Measurements from ENCODE around the gene NLRP13. TPM values are rescaled to one million over a fixed set of nuclear protein-coding genes. Genes with fewer than 3 reads are reported as not detected.

Gene NLRP13
- polyA plus RNA-seq, 2 donors: not detected

- 78 to 81% methylated on average over 3 of the region's 3 CpGs for WGBS, 2 donors
- H3K9me3 ChIP-seq (ENCODE audit: control insufficient read depth in 2 of 2, insufficient read depth in 1 of 2, low read depth in 1 of 2, low read length in 1 of 2): peaks cover 0 to 3% of the 10 kb centered on the region in 2 donors
- H3K27me3 ChIP-seq (ENCODE audit: control insufficient read depth in 1 of 2, insufficient read depth in 2 of 2, low read length in 2 of 2): no peaks in the 10 kb centered on the region
- no peak overlapping the region for H3K4me3 ChIP-seq (ENCODE audit: low read depth in 1 of 2, low read length in 2 of 2)
- no peaks in the 10 kb centered on the region for H3K36me3 ChIP-seq (ENCODE audit: control insufficient read depth in 2 of 2, insufficient read depth in 2 of 2, low read length in 1 of 2)
- no peaks in the 10 kb centered on the region for H3K4me1 ChIP-seq (ENCODE audit: control insufficient read depth in 2 of 2, insufficient read depth in 2 of 2, low read length in 1 of 2)
- H3K27ac ChIP-seq (ENCODE audit: low read depth in 2 of 2, low read length in 1 of 2): no peak overlapping the region
Measured at GRCh38 chr19:55907746-55908145, 24.4 kb downstream of the NLRP13 start.

GRCh38 chr19:55907286-55907685, 24.9 kb downstream of the NLRP13 start:
- peaks cover 2 to 3% of the 10 kb centered on the region in 2 donors for H3K9me3 ChIP-seq (ENCODE audit: control insufficient read depth in 2 of 2, insufficient read depth in 1 of 2, low read depth in 1 of 2, low read length in 1 of 2)
- H3K27ac ChIP-seq (ENCODE audit: low read depth in 2 of 2, low read length in 1 of 2): no peak overlapping the region
- H3K4me1 ChIP-seq (ENCODE audit: control insufficient read depth in 2 of 2, insufficient read depth in 2 of 2, low read length in 1 of 2): no peaks in the 10 kb centered on the region
- H3K27me3 ChIP-seq (ENCODE audit: control insufficient read depth in 1 of 2, insufficient read depth in 2 of 2, low read length in 2 of 2): peaks cover 0 to 2% of the 10 kb centered on the region in 2 donors
- 78 to 82% methylated on average over 7 of the region's 7 CpGs for WGBS, 2 donors
- H3K4me3 ChIP-seq (ENCODE audit: low read depth in 1 of 2, low read length in 2 of 2): no peak overlapping the region
- no peaks in the 10 kb centered on the region for H3K36me3 ChIP-seq (ENCODE audit: control insufficient read depth in 2 of 2, insufficient read depth in 2 of 2, low read length in 1 of 2)

GRCh38 chr19:55902080-55902751, 29.9 kb downstream of the NLRP13 start:
- H3K9me3 ChIP-seq (ENCODE audit: control insufficient read depth in 2 of 2, insufficient read depth in 1 of 2, low read depth in 1 of 2, low read length in 1 of 2): peaks cover 5 to 7% of the 10 kb centered on the region in 2 donors
- no peaks in the 10 kb centered on the region for H3K36me3 ChIP-seq (ENCODE audit: control insufficient read depth in 2 of 2, insufficient read depth in 2 of 2, low read length in 1 of 2)
- no peaks in the 10 kb centered on the region for H3K4me1 ChIP-seq (ENCODE audit: control insufficient read depth in 2 of 2, insufficient read depth in 2 of 2, low read length in 1 of 2)
- no peak overlapping the region for H3K4me3 ChIP-seq (ENCODE audit: low read depth in 1 of 2, low read length in 2 of 2)
- peaks cover 0 to 2% of the 10 kb centered on the region in 2 donors for H3K27me3 ChIP-seq (ENCODE audit: control insufficient read depth in 1 of 2, insufficient read depth in 2 of 2, low read length in 2 of 2)
- H3K27ac ChIP-seq (ENCODE audit: low read depth in 2 of 2, low read length in 1 of 2): no peak overlapping the region
- WGBS, 2 donors: 73 to 74% methylated on average over 9 of the region's 9 CpGs

GRCh38 chr19:55901369-55902079, 30.6 kb downstream of the NLRP13 start:
- no peaks in the 10 kb centered on the region for H3K36me3 ChIP-seq (ENCODE audit: control insufficient read depth in 2 of 2, insufficient read depth in 2 of 2, low read length in 1 of 2)
- WGBS, 2 donors: 74 to 76% methylated on average over 13 of the region's 13 CpGs
- H3K4me3 ChIP-seq (ENCODE audit: low read depth in 1 of 2, low read length in 2 of 2): no peak overlapping the region
- H3K9me3 ChIP-seq (ENCODE audit: control insufficient read depth in 2 of 2, insufficient read depth in 1 of 2, low read depth in 1 of 2, low read length in 1 of 2): peaks cover 5 to 7% of the 10 kb centered on the region in 2 donors
- H3K27me3 ChIP-seq (ENCODE audit: control insufficient read depth in 1 of 2, insufficient read depth in 2 of 2, low read length in 2 of 2): peaks cover 0 to 2% of the 10 kb centered on the region in 2 donors
- H3K27ac ChIP-seq (ENCODE audit: low read depth in 2 of 2, low read length in 1 of 2): no peak overlapping the region
- H3K4me1 ChIP-seq (ENCODE audit: control insufficient read depth in 2 of 2, insufficient read depth in 2 of 2, low read length in 1 of 2): no peaks in the 10 kb centered on the region

GRCh38 chr19:55898911-55899310, 33.2 kb downstream of the NLRP13 start:
- peaks cover 3 to 8% of the 10 kb centered on the region in 2 donors for H3K9me3 ChIP-seq (ENCODE audit: control insufficient read depth in 2 of 2, insufficient read depth in 1 of 2, low read depth in 1 of 2, low read length in 1 of 2)
- H3K27ac ChIP-seq (ENCODE audit: low read depth in 2 of 2, low read length in 1 of 2): no peak overlapping the region
- no peaks in the 10 kb centered on the region for H3K4me1 ChIP-seq (ENCODE audit: control insufficient read depth in 2 of 2, insufficient read depth in 2 of 2, low read length in 1 of 2)
- H3K4me3 ChIP-seq (ENCODE audit: low read depth in 1 of 2, low read length in 2 of 2): no peak overlapping the region
- 70 to 76% methylated on average over 12 of the region's 12 CpGs for WGBS, 2 donors
- H3K27me3 ChIP-seq (ENCODE audit: control insufficient read depth in 1 of 2, insufficient read depth in 2 of 2, low read length in 2 of 2): peaks cover 0 to 2% of the 10 kb centered on the region in 2 donors
- no peaks in the 10 kb centered on the region for H3K36me3 ChIP-seq (ENCODE audit: control insufficient read depth in 2 of 2, insufficient read depth in 2 of 2, low read length in 1 of 2)

- H3K36me3 ChIP-seq (ENCODE audit: control insufficient read depth in 2 of 2, insufficient read depth in 2 of 2, low read length in 1 of 2): no peaks in the 10 kb centered on the region
- no peak overlapping the region for H3K27ac ChIP-seq (ENCODE audit: low read depth in 2 of 2, low read length in 1 of 2)
- H3K9me3 ChIP-seq (ENCODE audit: control insufficient read depth in 2 of 2, insufficient read depth in 1 of 2, low read depth in 1 of 2, low read length in 1 of 2): peaks cover 5 to 6% of the 10 kb centered on the region in 2 donors
- H3K4me1 ChIP-seq (ENCODE audit: control insufficient read depth in 2 of 2, insufficient read depth in 2 of 2, low read length in 1 of 2): no peaks in the 10 kb centered on the region
- H3K27me3 ChIP-seq (ENCODE audit: control insufficient read depth in 1 of 2, insufficient read depth in 2 of 2, low read length in 2 of 2): no peaks in the 10 kb centered on the region
- no peak overlapping the region for H3K4me3 ChIP-seq (ENCODE audit: low read depth in 1 of 2, low read length in 2 of 2)
- 75 to 85% methylated on average over 4 of the region's 4 CpGs for WGBS, 2 donors
Measured at GRCh38 chr19:55882626-55883025, 49.5 kb downstream of the NLRP13 start.

- Histone ChIP-seq H3K36me3 (ENCODE audit: control insufficient read depth in 2 of 2, insufficient read depth in 2 of 2, low read length in 1 of 2) (no peaks in the 10 kb centered on the region), H3K4me3 (ENCODE audit: low read depth in 1 of 2, low read length in 2 of 2) (no peak overlapping the region), H3K27ac (ENCODE audit: low read depth in 2 of 2, low read length in 1 of 2) (no peak overlapping the region), H3K27me3 (ENCODE audit: control insufficient read depth in 1 of 2, insufficient read depth in 2 of 2, low read length in 2 of 2) (no peaks in the 10 kb centered on the region), H3K9me3 (ENCODE audit: control insufficient read depth in 2 of 2, insufficient read depth in 1 of 2, low read depth in 1 of 2, low read length in 1 of 2) (peaks cover 5 to 6% of the 10 kb centered on the region in 2 donors), H3K4me1 (ENCODE audit: control insufficient read depth in 2 of 2, insufficient read depth in 2 of 2, low read length in 1 of 2) (no peaks in the 10 kb centered on the region)
- 56 to 64% methylated on average over 3 of the region's 3 CpGs for WGBS, 2 donors
Measured at GRCh38 chr19:55877211-55877610, 54.9 kb downstream of the NLRP13 start.

GRCh38 chr19:55870736-55871135, 61.4 kb downstream of the NLRP13 start:
- peaks cover 3 to 8% of the 10 kb centered on the region in 2 donors for H3K9me3 ChIP-seq (ENCODE audit: control insufficient read depth in 2 of 2, insufficient read depth in 1 of 2, low read depth in 1 of 2, low read length in 1 of 2)
- no peaks in the 10 kb centered on the region for H3K4me1 ChIP-seq (ENCODE audit: control insufficient read depth in 2 of 2, insufficient read depth in 2 of 2, low read length in 1 of 2)
- 83% methylated on average over 11 of the region's 11 CpGs for WGBS, 2 donors

GRCh38 chr19:55867101-55867500, 65.0 kb downstream of the NLRP13 start:
- Histone ChIP-seq H3K4me3 (ENCODE audit: low read depth in 1 of 2, low read length in 2 of 2) (no peak overlapping the region), H3K27me3 (ENCODE audit: control insufficient read depth in 1 of 2, insufficient read depth in 2 of 2, low read length in 2 of 2) (no peaks in the 10 kb centered on the region), H3K36me3 (ENCODE audit: control insufficient read depth in 2 of 2, insufficient read depth in 2 of 2, low read length in 1 of 2) (no peaks in the 10 kb centered on the region), H3K27ac (ENCODE audit: low read depth in 2 of 2, low read length in 1 of 2) (no peak overlapping the region), H3K9me3 (ENCODE audit: control insufficient read depth in 2 of 2, insufficient read depth in 1 of 2, low read depth in 1 of 2, low read length in 1 of 2) (peaks cover 3 to 8% of the 10 kb centered on the region in 2 donors), H3K4me1 (ENCODE audit: control insufficient read depth in 2 of 2, insufficient read depth in 2 of 2, low read length in 1 of 2) (no peaks in the 10 kb centered on the region)
- WGBS, 2 donors: 90 to 91% methylated on average over 7 of the region's 7 CpGs

More at GRCh38 chr19:55870736-55871135, 61.4 kb downstream of the NLRP13 start:
- Histone ChIP-seq H3K4me3 (ENCODE audit: low read depth in 1 of 2, low read length in 2 of 2) (no peak overlapping the region), H3K27me3 (ENCODE audit: control insufficient read depth in 1 of 2, insufficient read depth in 2 of 2, low read length in 2 of 2) (no peaks in the 10 kb centered on the region), H3K27ac (ENCODE audit: low read depth in 2 of 2, low read length in 1 of 2) (no peak overlapping the region), H3K36me3 (ENCODE audit: control insufficient read depth in 2 of 2, insufficient read depth in 2 of 2, low read length in 1 of 2) (no peaks in the 10 kb centered on the region)

Data from esophagus (tissue), 2 donors.